SK-N-SH (cell line): Measurements from ENCODE around the gene B4GALNT4.
"Not testable (repeated sequence)": the region's sequence is repeated elsewhere in the genome, so short reads cannot be mapped to it uniquely, and the experiment has no call there.

Source experiments
- FOXM1 ChIP-seq: IDR thresholded peaks from 2 replicates; pipeline ENCODE4 v1.4.0; 2012; ENCODE audit warnings: low read depth, mild to moderate bottlenecking
- JUND ChIP-seq: IDR thresholded peaks from 2 replicates; pipeline ENCODE4 v1.4.0; 2012
- MXI1 ChIP-seq: IDR thresholded peaks from 2 replicates; pipeline ENCODE4 v1.6.1; 2012; ENCODE audit warnings: mild to moderate bottlenecking, low read depth, low read length, improper control_type of control experiment
- POLR2AphosphoS5 ChIP-seq: IDR thresholded peaks from 2 replicates; pipeline ENCODE4 v1.6.1; 2012; ENCODE audit warnings: low read depth, low read length
- TF ChIP-seq, protein P1 (sequence below): fragments of 150-350 bp; IDR thresholded peaks from 2 replicates; pipeline ENCODE4 v1.6.1; 2017; ENCODE audit warnings: antibody characterized with exemption, low read length, low read depth, borderline replicate concordance
- TF ChIP-seq, protein P2 (sequence below): fragments of 200-600 bp; sonication (generic); IDR thresholded peaks from 2 replicates; pipeline ENCODE4 v1.6.1; 2017; ENCODE audit warnings: antibody characterized with exemption, mild to moderate bottlenecking, moderate library complexity

DNA sequence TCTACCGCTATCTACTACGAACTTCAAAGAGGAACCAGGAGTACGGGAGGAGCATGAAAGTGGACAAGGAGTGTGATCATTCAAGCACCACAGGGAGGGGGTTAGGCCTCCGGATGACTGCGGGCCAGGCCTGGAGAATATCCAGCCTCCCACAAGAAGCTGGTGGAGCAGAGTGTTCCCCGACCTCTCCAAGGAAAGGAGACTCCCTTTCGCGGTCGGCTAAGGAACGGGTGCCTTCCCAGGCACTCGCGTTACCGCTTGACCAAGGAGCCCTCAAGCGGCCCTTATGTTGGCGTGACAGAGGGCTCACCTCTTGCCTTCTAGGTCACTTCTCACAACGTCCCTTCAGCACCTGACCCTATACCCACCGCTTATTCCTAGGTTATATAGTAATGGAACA, 20.1 kb downstream of the B4GALNT4 start:
- TF ChIP-seq, protein P1, sequence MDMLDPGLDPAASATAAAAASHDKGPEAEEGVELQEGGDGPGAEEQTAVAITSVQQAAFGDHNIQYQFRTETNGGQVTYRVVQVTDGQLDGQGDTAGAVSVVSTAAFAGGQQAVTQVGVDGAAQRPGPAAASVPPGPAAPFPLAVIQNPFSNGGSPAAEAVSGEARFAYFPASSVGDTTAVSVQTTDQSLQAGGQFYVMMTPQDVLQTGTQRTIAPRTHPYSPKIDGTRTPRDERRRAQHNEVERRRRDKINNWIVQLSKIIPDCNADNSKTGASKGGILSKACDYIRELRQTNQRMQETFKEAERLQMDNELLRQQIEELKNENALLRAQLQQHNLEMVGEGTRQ, result not testable (repeated sequence)
- TF ChIP-seq, protein P2, sequence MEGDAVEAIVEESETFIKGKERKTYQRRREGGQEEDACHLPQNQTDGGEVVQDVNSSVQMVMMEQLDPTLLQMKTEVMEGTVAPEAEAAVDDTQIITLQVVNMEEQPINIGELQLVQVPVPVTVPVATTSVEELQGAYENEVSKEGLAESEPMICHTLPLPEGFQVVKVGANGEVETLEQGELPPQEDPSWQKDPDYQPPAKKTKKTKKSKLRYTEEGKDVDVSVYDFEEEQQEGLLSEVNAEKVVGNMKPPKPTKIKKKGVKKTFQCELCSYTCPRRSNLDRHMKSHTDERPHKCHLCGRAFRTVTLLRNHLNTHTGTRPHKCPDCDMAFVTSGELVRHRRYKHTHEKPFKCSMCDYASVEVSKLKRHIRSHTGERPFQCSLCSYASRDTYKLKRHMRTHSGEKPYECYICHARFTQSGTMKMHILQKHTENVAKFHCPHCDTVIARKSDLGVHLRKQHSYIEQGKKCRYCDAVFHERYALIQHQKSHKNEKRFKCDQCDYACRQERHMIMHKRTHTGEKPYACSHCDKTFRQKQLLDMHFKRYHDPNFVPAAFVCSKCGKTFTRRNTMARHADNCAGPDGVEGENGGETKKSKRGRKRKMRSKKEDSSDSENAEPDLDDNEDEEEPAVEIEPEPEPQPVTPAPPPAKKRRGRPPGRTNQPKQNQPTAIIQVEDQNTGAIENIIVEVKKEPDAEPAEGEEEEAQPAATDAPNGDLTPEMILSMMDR, result not testable (repeated sequence)
- not testable (repeated sequence) for TF ChIP-seq MXI1, POLR2AphosphoS5, FOXM1, JUND
